Measurements from ENCODE around the gene IFT43.
"Not testable (repeated sequence)": the region's sequence is repeated elsewhere in the genome, so short reads cannot be mapped to it uniquely, and the experiment has no call there.

The IFT43 gene

GRCh38 chr14:75989134-75989533, 3.6 kb downstream of the IFT43 start:
- H3K36me3 Mint-ChIP-seq (ENCODE audit: low read depth): peaks cover 16% of the 10 kb centered on the region
- no peaks in the 10 kb centered on the region for H3K9me3 Mint-ChIP-seq
- H3K27me3 Mint-ChIP-seq: no peaks in the 10 kb centered on the region
- no peak overlapping the region for H3K27ac Mint-ChIP-seq
- peaks cover 13% of the 10 kb centered on the region for H3K4me1 Mint-ChIP-seq (ENCODE audit: low read depth)
- no peak overlapping the region for H3K4me3 Mint-ChIP-seq

- H3K4me1 Mint-ChIP-seq (ENCODE audit: low read depth): peaks cover 12% of the 10 kb centered on the region
Observed at GRCh38 chr14:75990297-75990696, 4.7 kb downstream of the IFT43 start.

DNA sequence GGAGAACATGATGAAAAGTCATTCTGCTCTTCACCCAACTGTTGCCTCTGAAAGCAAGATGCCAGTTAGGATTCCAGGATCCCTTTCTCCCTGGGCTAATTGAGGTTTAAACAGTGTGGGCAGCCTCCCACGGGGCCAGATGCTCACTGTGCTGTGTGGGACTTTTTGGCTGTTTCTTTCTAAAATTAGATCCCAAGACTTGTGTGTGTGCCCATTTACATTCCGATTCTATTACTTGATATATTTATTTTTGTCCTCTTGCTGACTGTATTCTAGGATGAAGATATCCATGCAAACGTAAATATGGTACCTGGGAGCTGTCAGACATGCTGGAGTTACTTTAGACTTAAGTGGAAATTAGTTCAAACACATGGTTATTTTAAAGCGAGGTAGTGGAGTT, 6.2 kb downstream of the IFT43 start:
- Mint-ChIP-seq H3K4me1 (ENCODE audit: low read depth) (peaks cover under 1% of the 10 kb centered on the region), H3K27me3 (no peaks in the 10 kb centered on the region), H3K4me3 (no peak overlapping the region), H3K27ac (no peak overlapping the region), H3K9me3 (no peaks in the 10 kb centered on the region), H3K36me3 (ENCODE audit: low read depth) (peaks cover 39% of the 10 kb centered on the region)

More at GRCh38 chr14:75990297-75990696, 4.7 kb downstream of the IFT43 start:
- Mint-ChIP-seq H3K27ac (no peak overlapping the region), H3K27me3 (no peaks in the 10 kb centered on the region), H3K9me3 (no peaks in the 10 kb centered on the region), H3K4me3 (no peak overlapping the region), H3K36me3 (ENCODE audit: low read depth) (peaks cover 26% of the 10 kb centered on the region)

GRCh38 chr14:75993567-75994041, 8.0 kb downstream of the IFT43 start:
- no peaks in the 10 kb centered on the region for H3K9me3 Mint-ChIP-seq
- no peaks in the 10 kb centered on the region for H3K27me3 Mint-ChIP-seq
- H3K36me3 Mint-ChIP-seq (ENCODE audit: low read depth): peaks cover 50% of the 10 kb centered on the region
- H3K4me1 Mint-ChIP-seq (ENCODE audit: low read depth): no peaks in the 10 kb centered on the region
- H3K4me3 Mint-ChIP-seq: no peak overlapping the region
- H3K27ac Mint-ChIP-seq: no peak overlapping the region

GRCh38 chr14:75995372-75996041, 9.9 kb downstream of the IFT43 start:
- H3K4me3 Mint-ChIP-seq: no peak overlapping the region
- H3K27ac Mint-ChIP-seq: no peak overlapping the region
- peaks cover 46% of the 10 kb centered on the region for H3K36me3 Mint-ChIP-seq (ENCODE audit: low read depth)
- no peaks in the 10 kb centered on the region for H3K27me3 Mint-ChIP-seq
- no peaks in the 10 kb centered on the region for H3K9me3 Mint-ChIP-seq
- H3K4me1 Mint-ChIP-seq (ENCODE audit: low read depth): no peaks in the 10 kb centered on the region

GRCh38 chr14:75996488-75996887, 10.9 kb downstream of the IFT43 start:
- Mint-ChIP-seq H3K9me3 (no peaks in the 10 kb centered on the region), H3K36me3 (ENCODE audit: low read depth) (peaks cover 53% of the 10 kb centered on the region), H3K4me1 (ENCODE audit: low read depth) (no peaks in the 10 kb centered on the region), H3K27ac (no peak overlapping the region), H3K27me3 (no peaks in the 10 kb centered on the region), H3K4me3 (no peak overlapping the region)

GRCh38 chr14:75999511-76000190, 14.1 kb downstream of the IFT43 start:
- Mint-ChIP-seq H3K27me3 (no peaks in the 10 kb centered on the region), H3K4me1 (ENCODE audit: low read depth) (no peaks in the 10 kb centered on the region), H3K4me3 (no peak overlapping the region), H3K36me3 (ENCODE audit: low read depth) (peaks cover 67% of the 10 kb centered on the region), H3K27ac (no peak overlapping the region), H3K9me3 (peaks cover 11% of the 10 kb centered on the region)

DNA sequence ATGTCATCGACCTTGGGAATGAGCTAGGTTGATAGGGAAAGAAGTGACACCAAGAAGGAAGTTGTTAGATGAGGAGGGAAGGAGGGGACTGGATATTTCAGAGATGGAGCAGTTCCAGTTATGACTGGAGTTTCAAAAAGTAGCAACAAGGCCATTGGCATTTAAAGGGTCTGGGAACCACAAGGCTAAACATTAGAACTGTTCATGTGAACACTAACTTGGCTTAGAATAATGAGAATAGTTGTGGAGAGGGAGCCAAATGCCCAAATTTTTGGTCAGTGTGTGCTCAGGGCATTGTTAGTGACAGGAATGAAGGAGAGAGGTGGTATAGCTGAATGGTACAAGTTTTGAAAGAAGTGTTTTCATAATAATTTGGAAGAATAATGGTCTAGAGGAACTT, 16.8 kb downstream of the IFT43 start:
- Mint-ChIP-seq H3K9me3 (peaks cover 16% of the 10 kb centered on the region), H3K4me3 (no peak overlapping the region), H3K36me3 (ENCODE audit: low read depth) (peaks cover 65% of the 10 kb centered on the region), H3K4me1 (ENCODE audit: low read depth) (no peaks in the 10 kb centered on the region), H3K27me3 (no peaks in the 10 kb centered on the region), H3K27ac (no peak overlapping the region)

DNA sequence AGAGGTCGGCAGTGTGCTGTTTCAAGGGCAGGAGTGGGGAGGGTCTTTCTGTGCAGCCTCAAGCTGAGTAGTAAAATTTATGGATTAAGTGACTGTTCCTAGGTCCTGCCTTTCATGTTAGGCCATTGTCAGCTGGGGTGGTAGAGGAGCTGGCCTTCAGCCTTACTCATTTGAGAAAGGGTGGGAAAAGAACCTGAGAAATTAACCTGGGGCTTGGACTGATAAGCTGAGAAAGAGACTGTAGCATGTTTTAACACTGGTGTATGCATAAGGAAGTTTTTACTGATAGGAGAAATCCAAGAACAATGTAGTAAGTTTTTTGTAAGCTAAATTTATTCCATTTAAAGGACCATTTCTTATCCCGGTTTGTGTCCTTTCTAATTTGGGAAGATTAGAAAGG, 20.7 kb downstream of the IFT43 start:
- Mint-ChIP-seq H3K4me1 (ENCODE audit: low read depth) (no peaks in the 10 kb centered on the region), H3K27ac (no peak overlapping the region), H3K36me3 (ENCODE audit: low read depth) (peaks cover 57% of the 10 kb centered on the region), H3K27me3 (no peaks in the 10 kb centered on the region), H3K9me3 (peaks cover 16% of the 10 kb centered on the region), H3K4me3 (no peak overlapping the region)

GRCh38 chr14:76007379-76007778, 21.8 kb downstream of the IFT43 start:
- H3K27me3 Mint-ChIP-seq: no peaks in the 10 kb centered on the region
- no peak overlapping the region for H3K27ac Mint-ChIP-seq
- peaks cover 57% of the 10 kb centered on the region for H3K36me3 Mint-ChIP-seq (ENCODE audit: low read depth)
- H3K4me1 Mint-ChIP-seq (ENCODE audit: low read depth): no peaks in the 10 kb centered on the region
- peaks cover 16% of the 10 kb centered on the region for H3K9me3 Mint-ChIP-seq
- H3K4me3 Mint-ChIP-seq: no peak overlapping the region

DNA sequence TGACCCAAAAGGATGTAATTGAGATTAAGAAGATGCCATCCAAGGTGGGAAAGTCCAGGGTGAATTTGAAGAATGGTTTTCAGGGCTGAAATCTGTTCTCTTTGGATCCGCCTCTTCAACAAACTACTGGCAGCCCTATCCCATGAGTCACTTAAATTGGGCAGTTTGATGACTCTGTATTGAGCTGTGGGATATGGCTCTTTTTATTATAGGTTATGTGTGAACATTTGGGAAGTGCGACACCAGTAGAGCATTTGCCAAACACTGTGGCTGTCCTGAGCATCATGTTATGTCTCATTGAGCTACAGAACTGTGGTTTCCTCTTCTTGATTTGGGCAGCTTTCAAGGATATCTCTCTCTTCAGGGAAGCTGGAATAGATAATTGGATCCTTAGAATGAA, 22.3 kb downstream of the IFT43 start:
- Mint-ChIP-seq H3K4me3 (no peak overlapping the region), H3K9me3 (peaks cover 12% of the 10 kb centered on the region), H3K27ac (no peak overlapping the region), H3K27me3 (no peaks in the 10 kb centered on the region), H3K4me1 (ENCODE audit: low read depth) (no peaks in the 10 kb centered on the region), H3K36me3 (ENCODE audit: low read depth) (peaks cover 57% of the 10 kb centered on the region)

DNA sequence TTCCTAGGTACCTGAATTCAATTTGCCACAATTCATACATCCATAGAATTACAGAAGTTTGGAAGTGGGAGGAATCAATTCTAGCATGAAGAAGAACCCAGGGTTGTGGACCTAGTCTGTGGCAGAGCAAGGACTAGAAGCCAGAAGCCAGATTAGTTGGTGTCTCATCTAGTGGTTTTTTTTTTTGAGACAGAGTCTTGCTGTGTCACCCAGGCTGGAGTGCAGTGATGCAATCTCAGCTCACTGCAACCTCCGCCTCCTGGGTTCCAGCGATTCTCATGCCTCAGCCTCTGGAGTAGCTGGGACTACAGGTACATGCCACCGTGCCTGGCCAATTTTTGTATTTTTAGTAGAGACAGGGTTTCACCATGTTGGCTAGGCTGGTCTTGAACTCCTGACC, 24.1 kb downstream of the IFT43 start:
- peaks cover 52% of the 10 kb centered on the region for H3K36me3 Mint-ChIP-seq (ENCODE audit: low read depth)
- H3K27me3 Mint-ChIP-seq, H3K4me3 Mint-ChIP-seq: not testable (repeated sequence)

DNA sequence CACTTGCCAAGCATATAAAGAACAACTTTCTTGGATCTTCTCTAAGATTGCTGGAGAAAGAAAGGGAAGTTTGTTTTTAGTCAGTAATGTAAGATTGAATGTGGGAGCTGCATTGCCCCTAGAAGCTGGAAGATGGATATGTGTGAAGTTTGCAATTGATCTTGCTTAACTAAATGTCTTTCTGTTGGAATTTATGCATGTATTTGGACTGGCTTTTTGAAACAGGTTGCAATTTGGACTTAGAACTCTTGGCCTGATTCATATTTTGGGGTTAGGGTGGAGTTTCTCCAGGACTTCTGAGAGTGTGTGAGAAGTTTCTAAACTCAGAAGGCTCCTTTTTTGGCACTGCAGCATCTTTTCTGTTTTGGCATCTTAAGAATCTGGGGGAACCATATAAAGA, 26.4 kb downstream of the IFT43 start:
- no peak overlapping the region for H3K27ac Mint-ChIP-seq

More for the DNA sequence above, 24.1 kb downstream of the IFT43 start:
- H3K4me1 Mint-ChIP-seq (ENCODE audit: low read depth); H3K27ac Mint-ChIP-seq; H3K9me3 Mint-ChIP-seq: not testable (repeated sequence)

GRCh38 chr14:76012354-76012753, 26.8 kb downstream of the IFT43 start:
- Mint-ChIP-seq H3K9me3 (peaks cover 3% of the 10 kb centered on the region), H3K27ac (no peak overlapping the region), H3K4me3 (no peak overlapping the region), H3K36me3 (ENCODE audit: low read depth) (peaks cover 53% of the 10 kb centered on the region), H3K27me3 (no peaks in the 10 kb centered on the region), H3K4me1 (ENCODE audit: low read depth) (peaks cover 5% of the 10 kb centered on the region)

More for the DNA sequence above, 26.4 kb downstream of the IFT43 start:
- H3K9me3 Mint-ChIP-seq: no peaks in the 10 kb centered on the region
- peaks cover 53% of the 10 kb centered on the region for H3K36me3 Mint-ChIP-seq (ENCODE audit: low read depth)
- no peak overlapping the region for H3K4me3 Mint-ChIP-seq
- peaks cover 5% of the 10 kb centered on the region for H3K4me1 Mint-ChIP-seq (ENCODE audit: low read depth)
- no peaks in the 10 kb centered on the region for H3K27me3 Mint-ChIP-seq

GRCh38 chr14:76015191-76015590, 29.6 kb downstream of the IFT43 start:
- peaks cover 24% of the 10 kb centered on the region for H3K9me3 Mint-ChIP-seq
- H3K27ac Mint-ChIP-seq: no peak overlapping the region
- no peaks in the 10 kb centered on the region for H3K27me3 Mint-ChIP-seq
- H3K4me1 Mint-ChIP-seq (ENCODE audit: low read depth): peaks cover 5% of the 10 kb centered on the region
- H3K4me3 Mint-ChIP-seq: no peak overlapping the region
- peaks cover 78% of the 10 kb centered on the region for H3K36me3 Mint-ChIP-seq (ENCODE audit: low read depth)
